IMR-90 (cell line): ENCODE data around the gene RPUSD4. TPM values are rescaled to one million over a fixed set of nuclear protein-coding genes. Genes with fewer than 3 reads are reported as not detected.

Source experiments
- ATAC-seq: fragments of 200-7000 bp; cut with Tn5 transposase; 2 replicates; pipeline ENCODE4 v1.9.1; 2020; ENCODE audit warnings: low read depth, mild to moderate bottlenecking, moderate library complexity
- BruUV-seq: library from RNA; stranded (reverse); fragments of 400-500 nt; replicated peaks from 2 replicates; lab custom pipeline; 2021; lab: Mats Ljungman, UMichigan
- CTCF ChIA-PET: fragments of 300-600 bp; formaldehyde crosslinking; extraction: SDS; loops from one replicate; lab custom pipeline; 2021; ENCODE audit warnings: antibody characterized with exemption; lab: Yijun Ruan, JAX
- POLR2A ChIA-PET: fragments of 300-600 bp; sonication (Branson Sonifier 250); formaldehyde crosslinking; loops from one replicate; lab custom pipeline; 2022; ENCODE audit warnings: antibody characterized with exemption; ENCODE audit not compliant: unreplicated experiment; lab: Charles Lee
- DNase-seq: peaks from one replicate; pipeline ENCODE4 v3.0.0; 2013
- H2AFZ ChIP-seq: replicated peaks from 2 replicates; pipeline ENCODE3; 2013; ENCODE audit warnings: low read length, mild to moderate bottlenecking; ENCODE audit not compliant: poor library complexity
- H2AK5ac ChIP-seq: 2 replicates; pipeline ENCODE4 v1.6.1; 2013; ENCODE audit warnings: low read depth, low read length, inconsistent platforms
- H2AK9ac ChIP-seq: replicated peaks from 2 replicates; pipeline ENCODE3; 2013; ENCODE audit warnings: mild to moderate bottlenecking, low read depth, low read length, moderate library complexity; ENCODE audit not compliant: poor library complexity
- H2BK120ac ChIP-seq: 2 replicates; pipeline ENCODE4 v1.6.1; 2013; ENCODE audit warnings: low read depth, low read length, inconsistent platforms
- H2BK15ac ChIP-seq: 3 replicates; pipeline ENCODE4 v1.6.1; 2013; ENCODE audit warnings: low read depth, low read length, inconsistent platforms
- H2BK20ac ChIP-seq: 2 replicates; pipeline ENCODE4 v1.6.1; 2013; ENCODE audit warnings: low read depth, mild to moderate bottlenecking, inconsistent platforms, low read length, moderate library complexity
- H2BK5ac ChIP-seq: 2 replicates; pipeline ENCODE4 v1.6.1; 2013; ENCODE audit warnings: mild to moderate bottlenecking, low read depth, low read length, inconsistent platforms; ENCODE audit not compliant: poor library complexity, severe bottlenecking
- H3K14ac ChIP-seq: replicated peaks from 2 replicates; pipeline ENCODE4 v1.6.1; 2013; ENCODE audit warnings: low read depth, low read length, inconsistent platforms
- H3K18ac ChIP-seq: 2 replicates; pipeline ENCODE4 v1.6.1; 2013; ENCODE audit warnings: low read depth, low read length, control low read depth
- H3K23ac ChIP-seq: 2 replicates; pipeline ENCODE4 v1.6.1; 2013; ENCODE audit warnings: low read depth, low read length, inconsistent platforms
- H3K27ac ChIP-seq: 2 replicates; pipeline ENCODE4 v1.5.1; 2013; ENCODE audit warnings: mild to moderate bottlenecking, control low read depth, low read length; ENCODE audit not compliant: insufficient read depth
- H3K27me3 ChIP-seq: 2 replicates; pipeline ENCODE4 v1.6.1; 2013; ENCODE audit warnings: low read length; ENCODE audit not compliant: control insufficient read depth, insufficient read depth
- H3K36me3 ChIP-seq: 2 replicates; pipeline ENCODE4 v1.6.1; 2013; ENCODE audit warnings: low read length, mixed read lengths; ENCODE audit not compliant: control insufficient read depth, insufficient read depth
- H3K4ac ChIP-seq: 2 replicates; pipeline ENCODE4 v1.6.1; 2013; ENCODE audit warnings: low read depth, low read length, inconsistent platforms
- H3K4me1 ChIP-seq: 2 replicates; pipeline ENCODE4 v1.6.1; 2013; ENCODE audit warnings: low read length, mixed read lengths; ENCODE audit not compliant: control insufficient read depth, insufficient read depth
- H3K4me2 ChIP-seq: 2 replicates; pipeline ENCODE4 v1.6.1; 2013; ENCODE audit warnings: low read depth, mild to moderate bottlenecking, control low read depth, low read length, moderate library complexity
- H3K4me3 ChIP-seq: 2 replicates; pipeline ENCODE4 v1.5.1; 2013; ENCODE audit warnings: low read depth, mild to moderate bottlenecking, control low read depth, low read length, moderate library complexity; ENCODE audit not compliant: insufficient read depth
- H3K56ac ChIP-seq: 2 replicates; pipeline ENCODE4 v1.6.1; 2013; ENCODE audit warnings: low read length, inconsistent platforms; ENCODE audit not compliant: insufficient read depth; ENCODE audit errors: extremely low read depth
- H3K79me1 ChIP-seq, 2 experiments: 2 replicates each; pipeline ENCODE4 v1.6.1; 2013; ENCODE audit warnings: low read length in 2 of 2, inconsistent platforms in 1 of 2, low read depth in 1 of 2
- H3K9ac ChIP-seq: 2 replicates; pipeline ENCODE4 v1.6.1; 2013; ENCODE audit warnings: low read depth, low read length, control low read depth
- H3K9me1 ChIP-seq: 2 replicates; pipeline ENCODE4 v1.6.1; 2013; ENCODE audit warnings: low read length, inconsistent platforms; ENCODE audit not compliant: insufficient read depth
- H3K9me3 ChIP-seq: 2 replicates; pipeline ENCODE4 v1.6.1; 2013; ENCODE audit warnings: low read length; ENCODE audit not compliant: control insufficient read depth, insufficient read depth
- H4K20me1 ChIP-seq: 2 replicates; pipeline ENCODE4 v1.6.1; 2013; ENCODE audit warnings: low read length, inconsistent platforms; ENCODE audit not compliant: insufficient read depth
- H4K5ac ChIP-seq: 2 replicates; pipeline ENCODE4 v1.6.1; 2013; ENCODE audit warnings: mild to moderate bottlenecking, low read depth, low read length, control low read depth
- H4K8ac ChIP-seq, 2 experiments: 2 replicates each; pipeline ENCODE4 v1.6.1; 2013; ENCODE audit warnings: low read depth in 2 of 2, low read length in 2 of 2, control low read depth in 1 of 2, inconsistent platforms in 1 of 2
- H4K91ac ChIP-seq: 2 replicates; pipeline ENCODE4 v1.6.1; 2013; ENCODE audit warnings: low read depth, low read length, inconsistent platforms; ENCODE audit not compliant: insufficient read depth
- BHLHE40 ChIP-seq: fragments of 150-350 bp; IDR thresholded peaks from 2 replicates; pipeline ENCODE4 v1.6.1; 2016; ENCODE audit warnings: mild to moderate bottlenecking, low read depth, low read length
- CEBPB ChIP-seq: IDR thresholded peaks from 2 replicates; pipeline ENCODE4 v1.6.1; 2012; ENCODE audit warnings: low read depth, low read length, improper control_type of control experiment
- FOS ChIP-seq: fragments of 150-350 bp; IDR thresholded peaks from 2 replicates; pipeline ENCODE4 v1.6.1; 2016; ENCODE audit warnings: low read depth, low read length
- MAFK ChIP-seq: IDR thresholded peaks from 2 replicates; pipeline ENCODE4 v1.6.1; 2012; ENCODE audit warnings: low read depth, low read length, improper control_type of control experiment
- MAZ ChIP-seq: IDR thresholded peaks from 2 replicates; pipeline ENCODE4 v1.6.1; 2012; ENCODE audit warnings: low read depth, mild to moderate bottlenecking, low read length, improper control_type of control experiment, moderate library complexity, borderline replicate concordance
- NFE2L2 ChIP-seq: fragments of 150-350 bp; IDR thresholded peaks from 2 replicates; pipeline ENCODE4 v1.6.1; 2016; ENCODE audit warnings: low read depth, mild to moderate bottlenecking, low read length
- POLR2A ChIP-seq: IDR thresholded peaks from 2 replicates; pipeline ENCODE4 v1.6.1; 2012; ENCODE audit warnings: mild to moderate bottlenecking, low read depth, low read length
- RAD21 ChIP-seq: IDR thresholded peaks from 2 replicates; pipeline ENCODE4 v1.6.1; 2012; ENCODE audit warnings: low read length, improper control_type of control experiment
- RCOR1 ChIP-seq: IDR thresholded peaks from 2 replicates; pipeline ENCODE4 v1.6.1; 2012; ENCODE audit warnings: mild to moderate bottlenecking, low read length, improper control_type of control experiment; ENCODE audit not compliant: insufficient replicate concordance
- RFX5 ChIP-seq: IDR thresholded peaks from 2 replicates; pipeline ENCODE4 v1.8.0; 2012; ENCODE audit warnings: low read depth, mild to moderate bottlenecking, low read length, moderate library complexity
- WGBS, 2 experiments: methylation state at CpG; one replicate each; pipeline versions ENCODE4 v1.1.5 to v1.1.7; 2013; ENCODE audit warnings: missing lambda C conversion rate in 2 of 2; ENCODE audit not compliant: insufficient read length in 1 of 2; ENCODE audit errors: extremely low coverage in 2 of 2; 5-methylcytosine and 5-hydroxymethylcytosine counted together
- dilution Hi-C: fragments of 300-500 bp; cut with HindIII; formaldehyde crosslinking; loops from one replicate; pipeline ENCODE4 v1.14.3; 2018; ENCODE audit warnings: low sequenced_read_pairs; ENCODE audit not compliant: unreplicated experiment
- in situ Hi-C: fragments of 300-500 bp; cut with MboI; formaldehyde crosslinking; loops from 3 replicates; pipeline ENCODE4 v1.14.3; 2019; ENCODE audit warnings: low sequenced_read_pairs, inconsistent platforms, mixed read lengths
- intact Hi-C: fragments of 100-400 bp; cut with micrococcal nuclease; formaldehyde crosslinking; loops from 2 replicates; pipeline ENCODE4 v1.10.0; 2022
- polyA plus RNA-seq, 3 experiments: library from polyadenylated mRNA; depleted of rRNA; stranded (reverse); fragments of >200 nt; gene quantifications; 2 replicates each; pipeline ENCODE4 v1.2.3, GENCODE V29; 2012; ENCODE audit warnings: low replicate concordance in 1 of 3
- total RNA-seq: library from RNA; depleted of rRNA; stranded (reverse); fragments of >200 nt; gene quantifications from 2 replicates; pipeline ENCODE4 v1.2.3, GENCODE V29; 2012

RPUSD4 gene
- total and polyA plus RNA-seq, 2 of the 4 experiments (the other 2 are of a cell fraction): 22.1 to 30.6 TPM

DNA sequence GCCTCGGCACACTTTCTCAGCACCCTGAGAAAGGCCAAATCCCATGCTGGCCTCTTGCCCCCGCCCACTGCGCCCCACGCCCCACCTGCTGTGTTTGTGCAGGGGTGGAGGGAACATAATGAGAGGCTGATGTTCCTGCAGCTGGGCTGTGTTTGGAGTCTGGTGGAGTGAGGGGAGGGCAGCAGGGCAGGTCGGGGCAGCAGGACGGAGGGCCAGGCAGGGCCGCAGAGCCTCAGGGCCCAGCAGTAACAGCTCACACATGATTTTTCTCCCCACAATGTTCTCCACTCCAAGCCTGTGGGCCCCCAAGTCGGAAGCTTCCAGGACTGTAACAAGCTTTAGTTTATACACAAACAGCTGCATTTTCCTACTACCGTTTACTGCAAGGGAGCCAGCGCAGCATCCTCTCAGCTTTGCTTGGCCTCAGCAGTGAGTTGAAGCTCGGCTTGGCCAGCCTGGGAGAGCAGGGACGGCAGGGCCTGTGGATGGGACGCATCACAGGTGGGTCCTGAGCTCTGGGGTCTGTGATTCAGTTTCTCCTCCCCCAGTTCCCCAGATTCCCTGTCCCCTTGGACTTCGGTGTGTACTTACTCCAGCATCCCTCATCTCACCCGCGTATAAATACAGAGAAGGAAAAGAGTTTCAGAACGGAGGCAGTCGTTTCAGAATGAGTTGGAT, 51.0 kb downstream of the RPUSD4 start:
- no peak overlapping the region for H3K56ac ChIP-seq
- no peak overlapping the region for H3K18ac ChIP-seq
- no peak overlapping the region for H2AFZ ChIP-seq
- H3K23ac ChIP-seq: no peak overlapping the region
- H3K9me1 ChIP-seq: peaks cover 2% of the 10 kb centered on the region; the same call in 1 of the 2 replicates
- BruUV-seq: no TSS peak
- H4K91ac ChIP-seq: no peak overlapping the region
- ChIA-PET CTCF (no interaction called here), POLR2A (no interaction called here)
- H3K4ac ChIP-seq: no peak overlapping the region
- H3K9ac ChIP-seq: no peak overlapping the region
- TF ChIP-seq BHLHE40 (no peak), FOS (no peak), CEBPB (no peak), POLR2A (no peak), RAD21 (no peak), MAZ (no peak), RFX5 (no peak), MAFK (no peak), RCOR1 (no peak), NFE2L2 (no peak)
- H2BK15ac ChIP-seq: no peak overlapping the region
- no peak overlapping the region for H3K4me3 ChIP-seq
- H4K5ac ChIP-seq: no peak overlapping the region
- intact Hi-C loops: no loop called here
- in situ Hi-C loops: no loop called here
- H4K20me1 ChIP-seq: no peaks in the 10 kb centered on the region
- H3K4me1 ChIP-seq: peaks cover 14% of the 10 kb centered on the region
- H3K79me1 ChIP-seq: no peaks in the 10 kb centered on the region
- H4K8ac ChIP-seq: no peak overlapping the region
- H2BK120ac ChIP-seq: no peak overlapping the region
- H3K36me3 ChIP-seq: no peaks in the 10 kb centered on the region
- H3K27ac ChIP-seq: no peak overlapping the region
- H3K9me3 ChIP-seq: no peaks in the 10 kb centered on the region
- no peak overlapping the region for H3K4me2 ChIP-seq
- H2BK5ac ChIP-seq: no peak overlapping the region
- 67% methylated on average over 3 of the region's 18 CpGs; no CpG with 5 or more reads in 1 of the 2 experiments for WGBS, 2 experiments
- dilution Hi-C loops: no loop called here
- H2BK20ac ChIP-seq: no peak overlapping the region
- no peak overlapping the region for H3K14ac ChIP-seq
- no peak for ATAC-seq
- no peak overlapping the region for H2AK5ac ChIP-seq
- no peak for DNase-seq
- H2AK9ac ChIP-seq: no peak overlapping the region
- peaks cover 25% of the 10 kb centered on the region for H3K27me3 ChIP-seq
